Heart left ventricle (tissue), 13 donors: ENCODE measurements around the gene CEP192.

Experiments
- CTCF ChIP-seq, 12 donors: fragments of 200-600 bp; sonication (generic) in 4 of 12; IDR thresholded peaks; one replicate each; pipeline versions ENCODE4 v1.5.0 to v1.8.0; 2018 to 2022; ENCODE audit warnings: antibody characterized with exemption in 12 of 12, mild to moderate bottlenecking in 5 of 12
- POLR2A ChIP-seq, 2 donors: fragments of 450-650 bp; IDR thresholded peaks; one replicate each; pipeline ENCODE4 v1.6.1; 2017; ENCODE audit warnings: antibody characterized with exemption in 2 of 2, mild to moderate bottlenecking in 2 of 2, moderate library complexity in 2 of 2
- donor health status: ischemic (EF 13 %, LVEDD 7.1; RV severe dilation, severe dysfunction).
- donor health status: DM: no; HTN: yes; CAD: no.
- donor health status: DM: no; HTN: no; CAD: no.
- donor health status: ischemic (EF 25% LVEDD 6.9; RV normal size, moderate dysfunction).
- donor health status: ischemic (EF 25% LVEDD 5.7; RV mildly dilated, moderate dysfunction).
- donor health status: ischemic (EF 35%, LVEDD 5.7; RV mildly dilated, moderate dysfunction).
- donor health status: nonischemic (EF 11% LVEDD 7.7; RV severe dilation, severe dysfunction).
- donor health status: DM: yes; HTN: yes; CAD: no.
- donor health status: PGD.
- donor health status: ischemic (EF 29% LVEDD 5.4; RV normal size, mild dysfunction).
- donor health status: nonischemic (EF 23%, LVEDD 6.1; RV moderate dilation, normal function).

DNA sequence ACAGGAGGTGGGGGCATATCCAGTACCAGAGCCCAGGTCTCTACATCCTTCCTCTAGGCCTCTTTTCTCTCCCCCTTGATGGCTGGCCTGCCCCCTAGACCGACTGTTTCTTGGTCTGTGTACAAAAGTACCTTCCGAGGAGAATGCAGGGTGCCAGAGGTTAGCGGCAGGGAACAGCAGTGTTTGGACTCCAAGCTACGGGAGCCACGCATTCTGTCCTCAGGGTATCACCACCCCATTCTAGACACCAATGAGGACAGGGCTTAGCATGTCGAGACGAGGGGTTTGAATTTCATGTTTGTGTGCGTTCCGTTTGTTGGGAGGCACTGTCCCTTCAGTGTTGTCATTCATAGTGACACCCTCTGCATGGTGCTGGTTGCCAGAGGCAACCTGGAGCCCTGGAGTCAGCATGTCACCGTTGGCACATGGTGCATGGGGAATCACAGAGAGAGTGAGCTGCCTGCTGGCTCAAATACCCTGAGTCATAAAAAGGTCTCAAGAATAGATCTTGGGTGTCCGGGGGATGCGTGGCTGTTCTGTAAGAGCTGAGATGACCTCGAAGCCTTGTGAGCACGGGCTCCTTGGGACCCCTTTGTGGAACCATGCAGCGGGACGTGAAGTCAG is 170.2 kb downstream of the CEP192 start:
- TF ChIP-seq CTCF (IDR thresholded peaks at IDR 0.05): no peak
- no peak for TF ChIP-seq POLR2A (IDR thresholded peaks at IDR 0.05)
